ENCODE measurements around the gene COL23A1.

The COL23A1 gene

GRCh38 chr5:178551468-178551867, 38.7 kb downstream of the COL23A1 start:
- DNase-seq = no peak

GRCh38 chr5:178551059-178551458, 39.1 kb downstream of the COL23A1 start:
- peak; percentile 55 for DNase-seq

GRCh38 chr5:178548746-178549145, 41.4 kb downstream of the COL23A1 start:
- no peak for DNase-seq

DNA sequence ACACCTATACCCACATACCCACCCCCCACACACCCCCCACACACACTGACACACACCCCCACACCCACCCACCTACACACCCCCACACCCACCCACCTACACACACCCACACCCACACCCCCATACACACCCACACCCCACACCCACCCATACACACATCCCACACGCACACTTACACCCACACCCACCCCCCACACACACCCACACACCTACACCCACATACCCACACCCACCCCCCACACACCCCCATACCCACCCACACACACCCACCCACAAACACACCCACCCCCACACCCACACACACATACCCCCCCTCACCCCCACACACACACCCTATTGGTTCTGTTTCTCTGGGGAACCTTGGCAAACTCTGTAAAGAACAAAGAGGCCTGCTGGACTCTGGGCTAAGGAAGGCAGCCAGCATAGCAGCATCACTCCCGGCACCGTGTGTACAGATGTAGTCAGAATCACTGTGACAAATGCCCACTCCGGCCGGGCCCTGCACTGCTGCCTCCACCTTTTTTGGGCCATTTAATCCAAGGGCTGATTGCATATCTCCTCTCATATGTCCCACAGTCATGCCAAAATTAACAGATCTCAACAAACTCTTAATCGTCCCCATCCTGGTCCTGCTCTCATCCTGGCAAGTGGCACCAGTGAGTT, 42.3 kb downstream of the COL23A1 start:
- DNase-seq = no peak

DNA sequence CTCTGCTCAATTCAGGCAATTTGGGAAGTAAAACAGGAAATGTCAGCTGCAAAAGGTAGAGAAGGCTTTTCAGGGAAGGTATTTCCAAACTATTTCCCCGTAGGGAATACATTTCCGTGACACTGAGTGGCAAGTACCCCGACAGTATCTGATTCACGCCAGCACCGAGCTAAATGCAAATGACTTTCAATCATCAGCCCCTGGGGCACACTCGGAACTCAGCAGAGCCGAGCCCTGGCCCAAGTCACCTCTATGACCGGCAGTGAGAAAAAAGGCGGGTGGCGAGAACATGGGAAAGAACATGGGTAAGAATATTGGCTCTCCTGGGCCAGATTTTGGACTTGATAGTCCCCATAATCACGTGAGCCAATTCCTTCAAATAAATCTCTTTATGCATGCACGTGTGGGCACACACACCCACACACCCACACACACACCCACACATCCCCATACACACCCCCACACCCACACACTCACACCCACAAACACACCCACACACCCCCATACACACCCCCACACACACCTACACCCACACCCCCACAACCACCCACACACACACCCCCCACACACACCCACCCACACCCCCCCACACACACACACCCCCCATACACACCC, 43.0 kb downstream of the COL23A1 start:
- DNase-seq = no peak

- DNase-seq = no peak
Measured at GRCh38 chr5:178546675-178547033, 43.5 kb downstream of the COL23A1 start.

DNA sequence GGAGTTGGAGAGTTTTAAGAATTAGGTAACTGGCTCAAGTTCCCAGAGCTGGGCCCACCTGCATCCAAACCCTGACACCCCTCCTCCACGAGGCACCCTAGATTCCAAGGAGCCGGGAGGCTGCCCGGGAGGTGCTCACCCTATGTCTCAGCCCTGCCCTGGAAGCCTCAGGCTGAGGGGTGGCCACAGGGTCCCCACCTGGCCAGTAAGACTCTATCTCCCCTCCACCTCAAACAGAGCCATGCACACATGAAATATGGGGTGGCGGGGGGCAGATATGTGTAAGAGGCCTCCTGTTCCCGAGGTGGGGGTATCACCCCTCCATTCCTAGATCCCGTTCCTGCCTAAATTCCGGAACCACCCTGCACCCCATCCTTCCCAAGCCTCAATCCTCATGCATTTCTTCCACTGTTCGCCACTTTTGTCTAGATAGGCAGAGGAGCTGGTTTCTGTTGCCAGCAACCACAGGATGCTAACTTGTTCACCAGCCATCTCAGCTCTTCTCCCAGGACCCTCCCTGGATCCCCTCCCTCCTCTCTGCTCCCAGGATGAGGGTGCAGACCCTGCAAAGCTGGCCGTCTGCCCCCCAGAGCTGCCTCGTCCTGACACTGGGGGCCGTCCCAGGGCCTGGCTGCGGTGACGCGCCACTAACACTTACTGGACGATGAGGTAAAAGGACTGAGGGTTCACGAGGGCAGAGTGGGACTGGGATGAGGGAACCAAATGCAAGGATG, 44.1 kb downstream of the COL23A1 start:
- no peak for DNase-seq

DNA sequence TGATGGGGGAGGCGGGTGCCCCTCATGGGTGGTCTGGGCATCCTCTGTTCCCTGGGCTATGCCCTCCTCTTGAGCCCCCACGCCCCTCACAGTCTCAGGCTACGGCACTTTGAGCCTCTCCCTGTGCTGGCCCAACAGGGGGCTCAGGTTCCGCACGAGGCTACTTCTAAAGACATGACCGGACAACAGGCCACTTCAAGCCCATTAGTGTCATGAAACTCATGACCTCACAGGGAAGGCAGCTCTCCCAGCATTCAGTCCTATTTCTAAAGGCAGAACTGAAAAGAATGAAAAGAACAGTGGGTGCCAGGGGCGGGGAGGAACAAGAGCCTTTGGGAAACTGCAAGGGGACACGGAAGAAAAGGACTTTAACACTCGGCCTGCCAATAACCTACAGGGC, 45.0 kb downstream of the COL23A1 start:
- no peak for DNase-seq

- DNase-seq = no peak
Measured at GRCh38 chr5:178544166-178544834, 45.9 kb downstream of the COL23A1 start.

GRCh38 chr5:178542455-178542854, 47.7 kb downstream of the COL23A1 start:
- DNase-seq = no peak

DNA sequence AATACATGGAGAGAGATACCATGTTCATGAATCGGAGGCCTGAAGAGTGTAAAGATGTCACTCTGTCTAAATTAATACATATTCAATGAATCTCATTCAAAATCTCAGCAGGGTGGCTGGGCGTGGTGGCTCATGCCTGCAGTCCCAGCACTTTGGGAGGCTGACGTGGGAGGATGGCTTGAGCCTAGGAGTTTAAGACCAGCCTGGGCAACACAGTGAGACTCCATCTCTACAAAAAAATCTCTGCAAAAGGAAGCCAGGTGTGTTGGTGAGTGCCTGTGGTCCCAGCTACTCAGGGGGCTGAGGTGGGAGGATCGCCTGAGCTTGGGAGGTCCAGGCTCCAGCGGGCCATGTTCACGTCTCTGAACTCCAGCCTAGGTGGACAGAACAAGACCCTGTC, 49.7 kb downstream of the COL23A1 start:
- no peak for DNase-seq

DNA sequence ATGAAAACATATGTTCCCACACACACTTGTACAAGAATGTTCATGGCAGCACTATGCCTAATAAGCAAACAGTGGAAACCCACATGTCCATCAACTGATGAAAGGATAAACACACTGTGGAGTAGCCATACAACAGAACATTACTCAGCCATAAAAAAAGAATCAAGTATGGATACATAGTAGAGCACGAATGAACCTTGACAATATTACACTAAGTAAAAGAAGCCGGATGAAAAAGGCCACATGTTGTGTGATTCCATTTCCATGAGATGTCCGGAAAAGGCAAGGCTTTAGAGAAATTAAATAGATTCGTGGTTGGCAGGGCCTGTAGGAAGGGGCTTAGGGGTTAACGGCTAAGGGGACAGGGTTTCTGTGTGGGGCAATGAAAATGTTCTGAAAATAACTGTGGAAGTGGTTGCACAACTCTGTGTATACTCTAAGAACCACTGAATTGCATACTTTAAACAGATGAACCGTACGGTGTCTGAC, 51.4 kb downstream of the COL23A1 start:
- DNase-seq = peak; percentile 98

DNA sequence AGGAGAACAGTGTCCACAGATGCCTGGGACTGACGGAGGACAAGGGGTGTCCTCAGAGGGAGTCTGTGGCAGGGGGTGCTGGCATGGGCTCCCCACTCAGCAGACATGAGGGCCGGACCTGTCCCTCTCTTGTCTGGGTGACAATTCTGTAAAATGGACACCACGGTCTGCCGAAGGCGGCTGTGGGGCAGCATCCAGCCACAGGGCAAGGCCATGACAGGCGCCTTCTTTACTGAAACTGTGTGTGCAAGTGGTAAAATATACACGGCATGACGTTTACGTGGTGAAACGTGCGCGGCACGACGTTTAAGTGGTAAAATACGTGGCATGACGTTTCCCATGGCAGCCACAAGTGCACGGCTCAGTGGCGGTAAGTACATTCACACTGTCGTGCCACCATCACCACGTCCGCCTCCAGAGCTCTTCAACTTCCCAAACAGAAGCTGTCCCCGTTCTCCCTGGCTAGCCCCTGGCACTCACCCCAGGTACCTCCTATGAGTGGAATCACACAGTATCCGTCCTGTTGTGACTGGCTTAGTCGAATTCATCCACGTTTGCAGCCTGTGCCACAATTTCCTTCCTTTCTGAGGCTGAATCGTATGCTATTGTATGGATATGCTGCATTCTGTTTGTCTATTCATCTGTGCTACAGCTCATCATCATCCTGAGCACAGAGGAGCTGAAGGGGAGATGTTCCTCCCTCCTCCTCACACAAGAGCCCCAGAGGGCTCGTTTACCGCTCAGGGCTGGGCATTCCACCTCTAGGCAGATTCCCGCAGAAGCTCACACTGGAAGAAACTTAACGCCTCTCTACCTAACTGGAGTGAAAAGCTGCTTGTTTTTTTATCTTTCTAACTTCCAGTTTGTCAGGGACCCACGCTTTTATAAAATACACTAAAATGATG, 52.5 kb downstream of the COL23A1 start:
- no peak for DNase-seq

DNA sequence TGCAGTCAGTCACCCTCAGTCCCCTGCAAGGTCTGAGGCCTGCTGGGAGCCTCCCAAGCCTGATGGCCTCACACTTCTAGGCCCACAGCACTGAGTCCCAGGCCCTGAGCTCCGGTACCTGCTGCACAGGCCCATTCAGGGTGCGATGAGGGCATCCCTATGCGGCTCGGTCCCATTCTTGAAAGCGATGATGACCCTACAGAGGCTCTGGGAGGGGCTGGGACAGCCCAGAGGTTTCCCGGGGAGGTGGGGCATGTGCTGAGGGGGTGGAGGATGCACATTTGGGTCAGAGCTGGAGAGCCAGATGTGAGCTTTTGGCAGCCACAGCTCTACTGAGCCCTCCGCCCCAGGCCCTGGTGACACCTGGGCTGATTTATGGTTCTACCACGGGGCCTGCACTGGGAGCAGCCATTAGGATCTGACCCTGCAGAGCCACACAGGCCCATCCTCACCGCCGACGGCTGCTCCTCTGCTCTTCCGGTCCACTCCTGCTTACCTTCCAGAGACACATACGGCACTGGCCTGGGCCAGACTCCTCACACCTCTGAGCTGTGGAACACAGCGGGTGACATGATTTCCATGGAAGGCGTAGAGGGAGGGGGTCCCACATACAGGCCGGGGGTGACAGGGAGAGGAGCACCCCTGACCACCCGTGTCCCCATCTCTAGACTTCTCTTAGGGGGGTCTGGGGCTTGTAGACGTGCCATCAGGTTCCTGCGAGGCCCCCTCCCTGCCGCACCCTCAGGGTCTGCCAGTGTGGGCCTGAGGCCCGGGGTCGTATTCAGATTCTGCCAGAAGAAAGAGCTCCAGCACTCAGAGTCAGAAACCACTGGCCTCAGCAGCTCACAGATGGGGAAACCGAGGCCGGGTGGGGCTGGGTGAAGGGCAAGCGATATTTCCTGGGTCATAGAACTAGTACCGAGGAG, 53.4 kb downstream of the COL23A1 start:
- DNase-seq = no peak

- DNase-seq = peak; percentile 83
Measured at GRCh38 chr5:178535299-178536175, 54.7 kb downstream of the COL23A1 start.

GRCh38 chr5:178533136-178533535, 57.1 kb downstream of the COL23A1 start:
- peak; percentile 87 for DNase-seq

- DNase-seq = peak; percentile 83
Measured at GRCh38 chr5:178532666-178533065, 57.5 kb downstream of the COL23A1 start.

DNA sequence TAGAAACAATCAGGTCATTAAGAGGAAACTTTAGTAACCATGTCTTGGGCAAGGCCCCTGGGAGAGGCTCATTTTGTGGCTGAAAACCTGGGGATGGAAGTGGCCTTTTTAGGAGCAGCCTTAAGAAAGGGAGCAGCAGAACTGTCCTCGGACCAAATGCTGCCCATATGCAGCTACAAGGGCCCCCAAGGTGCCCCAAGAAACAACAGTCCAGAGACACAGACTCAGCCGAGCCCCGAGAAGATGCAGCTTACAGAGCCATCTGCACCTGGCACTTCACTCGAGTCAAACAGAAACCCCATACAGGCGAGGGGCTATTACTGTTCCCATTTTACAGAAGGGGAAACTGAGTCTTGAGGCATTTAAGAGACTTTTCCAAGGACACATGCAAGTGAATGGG, 58.0 kb downstream of the COL23A1 start:
- DNase-seq = no peak

DNA sequence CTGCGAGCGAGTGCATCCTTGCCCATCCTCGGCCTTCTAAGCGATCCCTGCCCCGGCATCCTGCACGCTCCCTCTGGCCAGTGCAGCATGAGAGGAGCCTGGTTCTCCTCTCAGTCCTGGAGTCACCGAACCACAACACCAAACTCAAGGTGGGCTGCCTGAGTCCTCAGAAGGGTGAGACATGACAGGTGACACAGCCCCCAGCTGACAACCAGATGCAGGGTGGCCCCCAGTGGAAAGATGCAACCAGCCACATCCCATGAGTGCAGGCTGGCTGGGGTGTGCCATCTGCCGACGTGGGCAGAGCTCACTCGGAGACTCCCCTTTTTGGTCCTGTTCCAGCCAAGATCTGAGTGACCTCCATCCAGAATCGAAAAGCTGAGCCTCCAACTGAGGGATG, 58.4 kb downstream of the COL23A1 start:
- DNase-seq = no peak

DNA sequence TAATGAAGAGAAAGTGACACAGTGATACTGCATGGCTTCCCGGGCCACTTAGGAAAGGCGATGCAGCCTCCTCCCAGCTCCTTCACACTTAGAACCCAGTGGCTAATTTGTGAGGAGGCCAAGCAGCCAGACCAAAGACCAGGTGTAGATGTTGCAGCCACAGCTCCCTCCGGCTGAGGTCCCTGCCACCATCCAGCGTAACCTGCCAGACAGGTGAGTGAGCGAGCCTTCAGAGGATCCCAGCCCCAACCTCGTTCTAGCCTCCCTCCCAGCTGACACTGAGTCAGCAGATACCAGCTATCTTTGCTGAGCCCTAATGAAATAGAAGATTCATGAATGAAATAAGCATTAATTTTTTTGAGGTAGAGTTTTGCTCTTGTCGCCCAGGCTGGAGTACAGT, 59.7 kb downstream of the COL23A1 start:
- no peak for DNase-seq
